Urinary bladder (tissue), 4 donors: ENCODE measurements around the gene YBX2. TPM values are rescaled to one million over a fixed set of nuclear protein-coding genes. Genes with fewer than 3 reads are reported as not detected.

ENCODE experiments used
- DNase-seq: peaks from one replicate; pipeline ENCODE4 v3.0.0-alpha.2; 2015; ENCODE audit errors: extremely low spot score
- H3K27ac ChIP-seq: one replicate; pipeline ENCODE4 v1.5.1; 2013; ENCODE audit warnings: low read depth, mild to moderate bottlenecking, moderate library complexity
- H3K36me3 ChIP-seq: one replicate; pipeline ENCODE4 v1.6.1; 2013; ENCODE audit warnings: mild to moderate bottlenecking, moderate library complexity; ENCODE audit not compliant: insufficient read depth
- H3K4me1 ChIP-seq: one replicate; pipeline ENCODE4 v1.6.1; 2013; ENCODE audit warnings: mild to moderate bottlenecking, moderate library complexity; ENCODE audit not compliant: insufficient read depth
- H3K4me3 ChIP-seq: one replicate; pipeline ENCODE4 v1.5.1; 2013; ENCODE audit warnings: low read depth, low read length
- WGBS: extraction: QIAGEN DNeasy Blood & Tissue Kit; methylation state at CpG from one replicate; pipeline ENCODE4 v1.1.7; 2013; 5-methylcytosine and 5-hydroxymethylcytosine counted together
- polyA plus RNA-seq: library from polyadenylated mRNA; stranded (reverse); fragments of 200-250 nt; gene quantifications from one replicate; pipeline ENCODE4 v1.2.3, GENCODE V29; 2013
- total RNA-seq: library from RNA; depleted of rRNA; stranded (reverse); fragments of >200 nt; gene quantifications from one replicate; pipeline ENCODE4 v1.2.3, GENCODE V29; 2014
- donor health status: healthy with polysubstance abuse.
- donor health status: healthy.

Gene YBX2
- total and polyA plus RNA-seq, 2 donors = 0.37 to 1.8 TPM

GRCh38 chr17:7328840-7329373, 34.5 kb upstream of the YBX2 start, which contains the start of gene NEURL4:
Gene NEURL4, minus strand, starts transcription at chr17:7329335. Its CDS starts 23 bp downstream, at chr17:7329312.
- Histone ChIP-seq H3K27ac (peak within 1 kb of the TSS; percentile 84), H3K4me3 (peak within 1 kb of the TSS; percentile 72), H3K36me3 (no peaks in the 10 kb centered on the region), H3K4me1 (no peaks in the 10 kb centered on the region)
- no peak for DNase-seq
- under 1% methylated on average over 50 of the region's 50 CpGs for WGBS

DNA sequence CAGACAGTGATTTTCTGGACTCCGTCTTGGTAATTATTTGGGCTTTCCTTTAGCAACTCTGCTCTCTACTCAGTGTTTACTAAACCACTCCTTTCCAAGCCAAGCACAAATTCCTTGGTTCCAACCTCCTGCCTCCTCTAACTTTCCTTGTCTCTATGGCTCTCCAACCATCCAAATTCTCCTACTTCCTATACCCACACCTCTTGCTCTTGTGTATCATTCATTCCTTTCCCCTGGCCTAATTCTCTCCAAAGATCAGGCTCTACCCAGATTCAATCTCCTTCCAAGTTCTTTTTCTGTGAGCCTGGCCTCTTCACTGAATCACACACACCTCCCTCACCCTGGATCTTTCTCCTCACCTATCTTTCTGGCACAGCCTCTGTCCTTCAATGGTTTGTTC, 33.6 kb upstream of the YBX2 start:
- no peak overlapping the region for H3K4me3 ChIP-seq
- H3K27ac ChIP-seq = no peak overlapping the region
- WGBS = 79% methylated on average over 1 of the region's 1 CpG
- no peaks in the 10 kb centered on the region for H3K36me3 ChIP-seq
- DNase-seq = no peak
- H3K4me1 ChIP-seq = no peaks in the 10 kb centered on the region

- Histone ChIP-seq H3K36me3 (no peaks in the 10 kb centered on the region), H3K27ac (no peak overlapping the region), H3K4me1 (no peaks in the 10 kb centered on the region), H3K4me3 (no peak overlapping the region)
- WGBS = 90% methylated on average over 17 of the region's 17 CpGs
- DNase-seq = no peak
Measured at GRCh38 chr17:7327501-7327900, 33.1 kb upstream of the YBX2 start.

- 87% methylated on average over 7 of the region's 7 CpGs for WGBS
- Histone ChIP-seq H3K4me1 (no peaks in the 10 kb centered on the region), H3K27ac (no peak overlapping the region), H3K4me3 (no peak overlapping the region), H3K36me3 (no peaks in the 10 kb centered on the region)
- no peak for DNase-seq
Measured at GRCh38 chr17:7327056-7327455, 32.6 kb upstream of the YBX2 start.

GRCh38 chr17:7326186-7326585, 31.7 kb upstream of the YBX2 start:
- no peaks in the 10 kb centered on the region for H3K4me1 ChIP-seq
- H3K27ac ChIP-seq = no peak overlapping the region
- DNase-seq = no peak
- WGBS = 93% methylated on average over 11 of the region's 11 CpGs
- no peaks in the 10 kb centered on the region for H3K36me3 ChIP-seq
- no peak overlapping the region for H3K4me3 ChIP-seq

GRCh38 chr17:7325031-7325528, 30.6 kb upstream of the YBX2 start:
- Histone ChIP-seq H3K4me1 (no peaks in the 10 kb centered on the region), H3K4me3 (no peak overlapping the region), H3K36me3 (peaks cover 3% of the 10 kb centered on the region), H3K27ac (no peak overlapping the region)
- DNase-seq = no peak
- 91% methylated on average over 19 of the region's 19 CpGs for WGBS

DNA sequence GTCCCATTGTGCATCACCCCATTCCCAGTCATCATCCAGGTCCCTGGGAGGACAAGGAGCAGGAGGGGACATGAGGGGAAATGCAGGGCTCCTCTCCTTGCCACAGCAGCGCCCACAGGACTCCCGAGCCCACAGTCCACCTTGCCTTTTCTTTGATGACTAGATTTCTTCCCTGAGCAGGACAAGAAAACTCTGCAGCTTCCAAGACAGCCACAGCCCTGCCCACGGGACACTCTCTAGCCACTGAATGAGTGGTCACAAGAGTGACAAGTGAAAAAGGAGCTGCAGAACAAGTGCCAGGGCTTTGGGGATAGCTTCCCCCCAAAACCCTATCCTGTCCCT, 30.0 kb upstream of the YBX2 start:
- WGBS = 79% methylated on average over 3 of the region's 3 CpGs
- H3K36me3 ChIP-seq = peaks cover 3% of the 10 kb centered on the region
- no peak overlapping the region for H3K27ac ChIP-seq
- no peak for DNase-seq
- H3K4me3 ChIP-seq = no peak overlapping the region
- no peaks in the 10 kb centered on the region for H3K4me1 ChIP-seq

GRCh38 chr17:7323731-7324437, 29.4 kb upstream of the YBX2 start:
- H3K36me3 ChIP-seq = peaks cover 5% of the 10 kb centered on the region
- no peaks in the 10 kb centered on the region for H3K4me1 ChIP-seq
- 62% methylated on average over 39 of the region's 39 CpGs for WGBS
- no peak overlapping the region for H3K4me3 ChIP-seq
- DNase-seq = no peak
- no peak overlapping the region for H3K27ac ChIP-seq

- H3K4me1 ChIP-seq = no peaks in the 10 kb centered on the region
- no peak for DNase-seq
- 92% methylated on average over 22 of the region's 22 CpGs for WGBS
- no peak overlapping the region for H3K4me3 ChIP-seq
- peaks cover 6% of the 10 kb centered on the region for H3K36me3 ChIP-seq
- no peak overlapping the region for H3K27ac ChIP-seq
Measured at GRCh38 chr17:7322520-7323194, 28.2 kb upstream of the YBX2 start.

GRCh38 chr17:7321466-7321865, 27.0 kb upstream of the YBX2 start:
- Histone ChIP-seq H3K36me3 (peaks cover 9% of the 10 kb centered on the region), H3K4me1 (no peaks in the 10 kb centered on the region), H3K27ac (no peak overlapping the region), H3K4me3 (no peak overlapping the region)
- WGBS = 92% methylated on average over 15 of the region's 15 CpGs
- no peak for DNase-seq

DNA sequence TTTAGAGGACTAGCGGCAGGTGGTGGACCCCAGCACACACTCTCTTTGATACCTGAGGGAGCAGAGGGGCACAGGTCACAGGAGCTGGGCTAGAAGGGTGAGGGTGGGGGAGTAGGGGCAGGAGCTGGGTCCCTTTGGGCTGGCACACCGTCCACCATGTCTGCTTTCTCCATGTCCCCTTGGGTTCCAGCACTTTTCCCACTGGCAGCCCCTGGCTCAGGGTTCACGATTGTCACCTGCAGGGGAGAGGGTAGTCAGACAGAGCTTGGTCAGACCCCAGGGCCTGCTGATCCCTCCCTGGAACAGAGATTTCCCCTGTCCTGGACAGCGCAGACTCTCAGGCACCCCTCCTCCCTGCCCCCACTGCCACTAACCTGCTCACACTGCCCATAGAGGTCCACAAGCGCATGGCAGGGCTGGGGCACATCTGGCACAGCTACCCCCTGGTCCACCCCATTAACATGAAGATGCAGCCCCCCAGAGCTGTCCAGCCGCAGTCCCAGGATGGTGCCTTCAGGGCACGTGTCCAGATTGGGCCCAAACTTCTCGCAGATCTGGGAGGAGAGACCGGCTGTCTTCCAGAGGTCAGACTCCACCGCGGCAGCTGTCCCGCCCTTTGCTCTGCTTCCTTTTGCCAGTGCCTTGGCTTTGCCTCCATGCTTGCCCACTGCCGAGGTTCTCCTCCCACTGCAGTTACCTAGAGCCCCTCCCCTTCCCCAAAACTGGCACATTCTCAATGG, 23.9 kb upstream of the YBX2 start:
- DNase-seq = no peak
- H3K36me3 ChIP-seq = peaks cover 9% of the 10 kb centered on the region
- H3K4me1 ChIP-seq = no peaks in the 10 kb centered on the region
- H3K4me3 ChIP-seq = no peak overlapping the region
- H3K27ac ChIP-seq = no peak overlapping the region
- WGBS = 91% methylated on average over 13 of the region's 13 CpGs

- DNase-seq = no peak
- H3K36me3 ChIP-seq = peaks cover 9% of the 10 kb centered on the region
- 85% methylated on average over 16 of the region's 16 CpGs for WGBS
- no peak overlapping the region for H3K4me3 ChIP-seq
- H3K27ac ChIP-seq = no peak overlapping the region
- no peaks in the 10 kb centered on the region for H3K4me1 ChIP-seq
Measured at GRCh38 chr17:7317161-7317803, 22.8 kb upstream of the YBX2 start.

DNA sequence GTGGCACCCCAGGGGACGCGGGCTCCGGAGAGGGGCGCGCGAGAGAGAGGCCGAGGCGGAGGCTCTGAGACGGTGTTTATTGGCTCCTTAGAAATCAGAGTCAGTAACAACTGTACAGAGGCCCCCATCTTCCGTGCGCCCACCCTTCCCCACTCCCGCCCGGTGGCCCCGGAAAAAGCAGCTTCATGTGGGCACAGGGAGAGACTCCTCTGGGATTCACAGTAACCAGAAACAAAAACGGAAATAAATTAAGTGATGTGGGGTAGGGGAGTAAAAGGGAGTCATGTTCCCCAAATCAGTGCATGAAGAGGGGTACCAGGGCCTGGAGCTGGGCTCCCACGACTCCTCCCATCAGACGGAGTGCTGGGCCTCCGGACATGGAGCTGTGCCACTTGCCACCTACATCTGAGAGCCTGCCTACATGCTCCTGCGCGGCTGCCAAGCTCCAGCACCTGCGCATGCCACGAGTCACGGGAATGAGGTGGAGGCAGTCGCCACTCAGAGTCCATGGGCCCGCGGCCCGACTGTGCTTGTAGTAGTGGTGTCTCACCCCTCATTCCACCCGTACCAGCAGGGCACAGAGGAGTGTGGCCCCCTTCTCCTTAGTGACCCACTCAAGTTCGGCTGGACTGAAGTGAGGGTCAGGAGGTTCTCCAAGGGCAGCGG, 21.3 kb upstream of the YBX2 start:
- Histone ChIP-seq H3K4me3 (peak overlapping the region; percentile 92), H3K4me1 (no peaks in the 10 kb centered on the region), H3K27ac (peak overlapping the region; percentile 95), H3K36me3 (peaks cover 12% of the 10 kb centered on the region)
- no peak for DNase-seq
- WGBS = 38% methylated on average over 30 of the region's 30 CpGs
